OCI-LY7 (cell line): ENCODE data around the gene CCDC73. TPM values are rescaled to one million over a fixed set of nuclear protein-coding genes. Genes with fewer than 3 reads are reported as not detected.

Source experiments
- BruUV-seq: library from RNA; stranded (reverse); fragments of 400-500 nt; replicated peaks from 2 replicates; lab custom pipeline; 2021; lab: Mats Ljungman, UMichigan
- CTCF ChIA-PET: fragments of 300-600 bp; sonication (Branson Sonifier 250); formaldehyde crosslinking; loops from one replicate; lab custom pipeline; 2022; ENCODE audit warnings: antibody characterized with exemption; ENCODE audit not compliant: unreplicated experiment; lab: Charles Lee
- POLR2A ChIA-PET: fragments of 300-600 bp; sonication (Branson Sonifier 250); formaldehyde crosslinking; loops from one replicate; lab custom pipeline; 2022; ENCODE audit warnings: antibody characterized with exemption; lab: Charles Lee
- DNase-seq: peaks from one replicate; pipeline ENCODE4 v3.0.0-alpha.2; 2015; ENCODE audit warnings: low spot score
- H2AFZ ChIP-seq: fragments of 200-600 bp; sonication (generic), shearing (Covaris generic); 2 replicates; pipeline ENCODE4 v1.6.1; 2014; ENCODE audit warnings: mild to moderate bottlenecking, antibody characterized with exemption, low read length, moderate library complexity
- H3K27ac ChIP-seq: fragments of 200-600 bp; sonication (generic); 2 replicates; pipeline ENCODE4 v1.5.1; 2014; ENCODE audit warnings: mixed run types, low read depth, mild to moderate bottlenecking, moderate library complexity, low read length, inconsistent platforms; ENCODE audit not compliant: poor library complexity, severe bottlenecking
- H3K36me3 ChIP-seq: fragments of 200-600 bp; sonication (generic); 2 replicates; pipeline ENCODE4 v1.6.1; 2014; ENCODE audit warnings: mild to moderate bottlenecking, antibody characterized with exemption, low read length, moderate library complexity, mixed read lengths; ENCODE audit not compliant: insufficient read depth
- H3K4me1 ChIP-seq: fragments of 200-600 bp; sonication (generic); 2 replicates; pipeline ENCODE4 v1.5.1; 2014; ENCODE audit warnings: mild to moderate bottlenecking, low read length; ENCODE audit not compliant: insufficient read depth, poor library complexity, severe bottlenecking
- H3K4me2 ChIP-seq: fragments of 200-600 bp; sonication (generic); 2 replicates; pipeline ENCODE4 v1.6.1; 2014; ENCODE audit warnings: mild to moderate bottlenecking, low read length
- H3K4me3 ChIP-seq: fragments of 200-600 bp; sonication (generic); 2 replicates; pipeline ENCODE4 v1.5.1; 2014; ENCODE audit warnings: mild to moderate bottlenecking, low read depth, low read length; ENCODE audit not compliant: poor library complexity, severe bottlenecking
- H3K79me2 ChIP-seq: fragments of 200-600 bp; sonication (generic); 2 replicates; pipeline ENCODE4 v1.6.1; 2016; ENCODE audit warnings: low read depth, mild to moderate bottlenecking, low read length, moderate library complexity, mixed read lengths; ENCODE audit not compliant: insufficient read depth
- H3K9me2 ChIP-seq: fragments of 200-600 bp; sonication (generic); 2 replicates; pipeline ENCODE4 v1.6.1; 2016; ENCODE audit warnings: mild to moderate bottlenecking, low read length, mixed read lengths; ENCODE audit not compliant: insufficient read depth
- H3K9me3 ChIP-seq: fragments of 200-600 bp; sonication (generic); 2 replicates; pipeline ENCODE4 v1.6.1; 2014; ENCODE audit warnings: mild to moderate bottlenecking, mixed run types, low read length, mixed read lengths
- H4K20me1 ChIP-seq: fragments of 200-600 bp; sonication (generic); 2 replicates; pipeline ENCODE4 v1.6.1; 2014; ENCODE audit warnings: mild to moderate bottlenecking, antibody characterized with exemption, low read length, moderate library complexity, mixed read lengths; ENCODE audit not compliant: insufficient read depth
- CTCF ChIP-seq: fragments of 200-600 bp; sonication (generic); conservative IDR thresholded peaks from 2 replicates; pipeline ENCODE4 v1.5.1; 2014; ENCODE audit warnings: mild to moderate bottlenecking, antibody characterized with exemption, low read length, moderate library complexity, mixed read lengths
- EZH2phosphoT487 ChIP-seq: fragments of 200-600 bp; sonication (generic); IDR thresholded peaks from 2 replicates; pipeline ENCODE4 v1.6.1; 2018; ENCODE audit warnings: low read depth, borderline replicate concordance, mild to moderate bottlenecking, mixed run types, antibody characterized with exemption, low read length, moderate library complexity, mixed read lengths
- intact Hi-C: fragments of 100-400 bp; cut with micrococcal nuclease; formaldehyde crosslinking; loops from one replicate; pipeline ENCODE4 v1.10.0; 2022; ENCODE audit not compliant: unreplicated experiment
- total RNA-seq, 2 experiments: library from RNA; depleted of rRNA in 1 of 2; stranded (reverse); fragments of >200 nt in 1 of 2; shearing (Covaris generic) in 1 of 2; gene quantifications; 2 replicates each; pipeline ENCODE4 v1.2.3, GENCODE V29; 2014 to 2022

The CCDC73 gene
- total RNA-seq, 2 experiments from 2014 or later: not detected

GRCh38 chr11:32580967-32581366, 213.5 kb downstream of the CCDC73 start:
- Histone ChIP-seq H3K36me3 (peaks cover 5% of the 10 kb centered on the region), H3K27ac (no peak overlapping the region), H2AFZ (0 out of 2 replicates have a peak overlapping the region, but pooled peaks have one; percentile 7), H3K9me2 (no peaks in the 10 kb centered on the region), H3K79me2 (peaks cover 23% of the 10 kb centered on the region), H3K4me2 (no peak overlapping the region), H3K4me3 (no peak overlapping the region), H3K9me3 (no peaks in the 10 kb centered on the region), H3K4me1 (peaks cover 18% of the 10 kb centered on the region), H4K20me1 (peaks cover 15% of the 10 kb centered on the region)
- TF ChIP-seq CTCF (no peak), EZH2phosphoT487 (no peak)
- no peak for DNase-seq
- POLR2A ChIA-PET: interaction anchor here (0.6 kb wide), 1 partner anchor 718 kb away, joined by 3 read pairs; no protein-coding TSS in a partner anchor
- intact Hi-C loops: loop anchor here (5.0 to 10.0 kb wide), 3 partner anchors 201 to 584 kb away; partner anchors contain the start of genes CSTF3 and QSER1
- BruUV-seq: no TSS peak
- CTCF ChIA-PET: no interaction called here

- no peaks in the 10 kb centered on the region for H3K4me1 ChIP-seq
- BruUV-seq: no TSS peak
- POLR2A ChIA-PET: no interaction called here
- H3K4me2 ChIP-seq: no peak overlapping the region
- H4K20me1 ChIP-seq: no peaks in the 10 kb centered on the region
- no peak overlapping the region for H3K27ac ChIP-seq
- intact Hi-C loops: no loop called here
- no peaks in the 10 kb centered on the region for H3K36me3 ChIP-seq
- DNase-seq: no peak
- H3K9me3 ChIP-seq: no peaks in the 10 kb centered on the region
- CTCF ChIA-PET: no interaction called here
- TF ChIP-seq CTCF (no peak), EZH2phosphoT487 (no peak)
- H3K79me2 ChIP-seq: no peaks in the 10 kb centered on the region
- no peaks in the 10 kb centered on the region for H3K9me2 ChIP-seq
- H3K4me3 ChIP-seq: no peak overlapping the region
- H2AFZ ChIP-seq: no peak overlapping the region
Observed at GRCh38 chr11:32576456-32576855, 218.0 kb downstream of the CCDC73 start.

GRCh38 chr11:32575070-32575469, 219.4 kb downstream of the CCDC73 start:
- H3K9me2 ChIP-seq: no peaks in the 10 kb centered on the region
- BruUV-seq: no TSS peak

More at GRCh38 chr11:32575070-32575469, 219.4 kb downstream of the CCDC73 start:
- H3K4me3 ChIP-seq: no peak overlapping the region
- H3K27ac ChIP-seq: no peak overlapping the region
- TF ChIP-seq CTCF (no peak), EZH2phosphoT487 (no peak)
- ChIA-PET CTCF (no interaction called here), POLR2A (no interaction called here)
- no peaks in the 10 kb centered on the region for H3K4me1 ChIP-seq
- no peak overlapping the region for H3K4me2 ChIP-seq
- no peak overlapping the region for H2AFZ ChIP-seq
- no peaks in the 10 kb centered on the region for H3K79me2 ChIP-seq
- no peaks in the 10 kb centered on the region for H3K9me3 ChIP-seq
- H4K20me1 ChIP-seq: no peaks in the 10 kb centered on the region
- intact Hi-C loops: no loop called here
- no peaks in the 10 kb centered on the region for H3K36me3 ChIP-seq
- no peak for DNase-seq
